HG02852 (cell line): ENCODE measurements around the gene ADAMTS2.

Source experiments
- ATAC-seq: cut with Tn5 transposase; IDR thresholded peaks from one replicate; pipeline ENCODE4 v1.9.1; 2021; ENCODE audit warnings: mild to moderate bottlenecking, moderate library complexity; ENCODE audit not compliant: unreplicated experiment

Gene ADAMTS2

GRCh38 chr5:179185256-179185940, 159.9 kb downstream of the ADAMTS2 start:
- no peak for ATAC-seq

DNA sequence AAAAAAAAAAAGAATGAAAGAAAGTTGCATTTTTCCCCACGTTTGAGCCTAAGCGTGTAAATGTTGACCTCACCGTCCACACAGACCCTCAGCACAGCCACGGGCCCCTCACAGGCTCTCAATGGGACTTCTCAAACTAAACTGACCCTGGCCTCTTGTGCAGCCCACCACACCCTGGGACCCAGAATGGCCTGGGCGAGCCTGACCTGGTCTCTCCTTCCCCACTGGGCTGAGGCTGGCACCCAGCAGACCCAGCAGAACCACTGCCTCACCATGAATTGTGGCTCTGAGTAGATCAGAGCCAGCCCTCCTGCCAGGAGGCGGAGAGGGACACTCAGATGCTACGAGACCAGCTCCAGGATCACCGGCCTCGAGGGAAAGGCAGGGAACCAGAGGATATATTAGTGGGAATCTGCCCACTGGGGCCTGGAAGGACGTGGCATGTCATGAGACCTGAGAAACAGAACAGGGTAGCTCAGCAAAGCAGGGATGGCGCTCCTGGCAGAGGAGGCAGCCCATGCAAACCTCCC, 160.7 kb downstream of the ADAMTS2 start:
- no peak for ATAC-seq

- ATAC-seq = no peak
These were observed 161.8 kb downstream of the ADAMTS2 start for GRCh38 chr5:179183481-179183880.

DNA sequence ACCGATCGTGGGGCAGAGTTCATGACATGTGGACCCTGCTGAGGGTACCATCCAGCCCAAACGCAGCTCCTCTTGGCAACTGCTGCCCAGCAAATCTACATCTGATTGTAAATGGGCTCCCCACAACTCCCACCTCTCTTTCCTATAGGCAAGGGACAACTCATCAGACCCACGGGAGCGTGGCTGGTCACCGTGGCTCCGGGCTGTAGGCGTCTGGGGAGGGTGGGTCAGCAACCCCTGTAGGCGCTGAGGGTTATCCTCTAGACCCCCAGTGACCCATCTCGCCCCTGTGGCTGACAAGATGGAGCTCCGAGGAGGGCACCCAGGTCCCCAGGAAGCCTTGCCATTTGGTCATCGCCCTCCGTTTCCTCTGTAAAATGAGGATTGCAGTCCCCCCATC, 162.7 kb downstream of the ADAMTS2 start:
- ATAC-seq = no peak

DNA sequence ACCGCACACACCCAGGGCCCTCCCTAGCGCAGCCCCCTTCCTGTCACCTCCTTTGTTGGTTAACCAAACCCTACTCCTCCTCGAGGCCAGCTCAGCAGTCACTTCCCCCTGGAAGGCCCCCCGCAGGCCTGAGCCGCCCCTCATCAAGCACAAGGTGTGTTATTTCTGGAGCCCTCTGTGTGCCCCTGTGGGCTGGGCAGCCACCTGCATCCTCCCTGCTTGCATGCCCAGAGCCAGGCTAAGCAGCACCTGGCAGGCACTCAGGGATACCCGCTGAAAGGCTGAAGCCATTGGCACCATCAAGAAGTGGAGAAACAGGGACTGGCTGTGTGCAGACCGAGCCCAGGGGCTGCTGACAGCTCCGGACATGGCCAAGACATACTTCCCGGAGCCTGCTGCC, 163.3 kb downstream of the ADAMTS2 start:
- no peak for ATAC-seq

GRCh38 chr5:179180921-179181645, 164.2 kb downstream of the ADAMTS2 start:
- no peak for ATAC-seq

DNA sequence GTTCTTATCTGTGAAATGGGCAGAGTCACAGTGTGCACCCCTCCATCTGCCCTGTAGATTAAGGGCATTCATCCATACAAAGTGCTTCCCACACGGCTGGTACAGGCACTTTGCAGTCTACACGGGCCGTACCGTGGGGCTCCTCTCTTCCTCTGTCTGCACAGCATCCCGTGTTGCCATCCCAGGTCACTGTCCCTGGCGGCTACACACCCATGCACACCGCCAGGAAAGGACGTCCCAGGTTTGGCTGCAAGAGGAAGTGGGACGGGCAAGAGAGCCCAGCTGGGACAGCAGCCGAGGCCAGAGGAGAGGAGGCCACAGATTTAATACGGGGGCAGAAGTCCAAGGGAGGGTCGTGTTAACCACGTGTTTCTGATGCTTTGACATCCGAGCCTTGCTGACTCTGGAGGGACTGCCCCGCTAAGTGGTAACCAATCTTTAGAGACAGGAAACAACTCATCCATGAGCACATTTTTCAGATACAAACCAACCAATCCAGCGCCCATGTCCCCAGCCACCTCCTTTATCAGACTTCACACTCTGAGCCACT, 165.1 kb downstream of the ADAMTS2 start:
- ATAC-seq = no peak

GRCh38 chr5:179177711-179178575, 167.3 kb downstream of the ADAMTS2 start:
- no peak for ATAC-seq

DNA sequence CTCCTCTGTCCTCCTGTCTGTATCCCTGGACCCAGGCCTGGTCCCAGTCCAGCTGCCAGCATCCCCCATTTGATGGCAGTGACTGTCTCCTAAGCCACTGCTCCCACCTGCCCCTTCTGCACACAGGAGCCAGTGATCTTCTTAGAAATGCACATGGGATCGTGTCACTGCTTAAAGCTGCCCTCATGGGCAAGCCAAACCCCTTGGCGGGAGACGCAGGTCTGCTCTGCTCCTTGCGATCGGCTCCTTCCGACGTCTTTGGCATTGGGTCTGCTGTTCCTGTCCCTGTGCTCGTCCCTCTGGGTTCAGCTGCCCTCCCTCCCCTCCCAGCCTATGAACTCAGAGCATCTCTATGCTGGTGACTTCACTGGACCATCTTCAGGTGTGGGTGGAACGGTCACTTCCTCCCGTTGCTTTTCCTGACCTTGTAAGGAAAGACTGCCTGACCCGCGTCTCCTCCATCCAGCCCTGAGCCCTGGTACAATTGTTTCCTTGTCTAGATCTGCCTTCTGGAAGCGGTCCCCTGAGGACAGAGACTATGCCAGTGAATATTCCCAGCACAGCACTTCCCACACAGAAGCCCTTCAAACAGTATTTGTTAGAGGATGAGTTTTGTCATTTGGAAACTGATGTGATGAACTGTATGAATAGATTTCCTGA, 168.6 kb downstream of the ADAMTS2 start:
- no peak for ATAC-seq

GRCh38 chr5:179176166-179176565, 169.1 kb downstream of the ADAMTS2 start:
- no peak for ATAC-seq

DNA sequence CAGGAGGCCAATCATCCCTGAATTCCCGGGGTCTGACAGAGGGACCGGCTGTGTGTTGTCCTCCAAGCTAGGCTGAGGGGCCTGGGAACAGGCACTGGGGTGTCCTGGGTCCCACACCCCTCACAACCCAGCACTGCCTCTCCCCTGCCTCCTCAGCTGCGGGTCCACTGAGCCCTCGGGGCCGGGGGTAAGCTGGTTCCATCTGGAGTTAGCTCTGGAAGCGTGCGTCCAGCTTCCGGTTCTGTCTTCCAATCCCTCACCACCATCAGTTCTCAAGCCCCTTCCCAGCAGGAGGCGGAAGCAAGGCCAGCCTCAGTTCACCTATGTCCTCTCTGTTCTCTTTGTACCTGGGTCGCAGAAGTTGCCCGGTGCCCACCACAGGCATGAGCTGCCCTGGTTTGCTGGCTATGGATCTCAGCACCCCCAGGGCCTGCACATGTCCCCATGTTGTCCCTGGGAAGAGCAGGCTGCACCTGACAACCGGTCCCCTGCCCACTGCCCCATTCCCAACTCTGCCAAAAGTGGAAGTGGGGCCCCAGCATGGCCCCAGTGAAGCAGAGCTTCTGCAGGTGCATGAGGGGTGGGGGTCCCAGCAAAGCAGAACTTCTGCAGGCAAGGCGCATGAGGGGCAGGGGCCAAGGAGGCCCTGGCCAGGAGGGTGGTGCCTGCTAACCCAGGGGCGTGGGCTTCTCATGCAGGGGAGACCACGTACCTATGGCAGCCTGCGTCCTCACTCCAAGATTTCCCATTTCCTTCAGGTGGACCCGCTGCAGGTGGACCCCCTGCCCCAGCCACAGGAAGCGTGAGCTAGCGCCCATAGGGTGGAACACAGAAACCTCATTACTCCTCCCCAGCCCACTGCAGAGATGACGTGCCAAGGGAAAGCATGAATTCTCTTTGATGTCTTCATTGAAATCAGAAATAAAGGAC, 173.2 kb downstream of the ADAMTS2 start:
- no peak for ATAC-seq

- no peak for ATAC-seq
These were observed 173.9 kb downstream of the ADAMTS2 start for GRCh38 chr5:179171251-179171815.

DNA sequence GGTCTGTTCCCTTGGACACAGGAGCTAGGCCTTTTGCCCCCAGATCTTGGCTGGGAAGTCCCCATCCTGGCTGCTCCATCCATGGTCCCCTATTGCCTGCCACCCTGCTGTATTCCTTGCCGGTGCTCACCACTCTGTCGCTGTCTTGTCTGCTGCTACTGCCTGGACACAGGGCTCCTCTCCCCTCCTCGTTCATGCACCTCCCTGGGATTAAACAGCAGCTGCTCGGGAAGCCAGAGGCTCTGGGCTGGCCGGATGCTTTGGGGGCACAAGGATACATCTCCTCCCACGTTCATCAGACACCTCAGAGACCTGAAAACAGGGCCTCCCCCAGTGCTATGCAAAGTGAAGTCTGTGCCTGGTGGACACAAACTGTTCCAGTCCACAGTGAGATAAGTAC, 174.7 kb downstream of the ADAMTS2 start:
- no peak for ATAC-seq

GRCh38 chr5:179169836-179170235, 175.4 kb downstream of the ADAMTS2 start:
- no peak for ATAC-seq

- ATAC-seq = no peak
These were observed 176.6 kb downstream of the ADAMTS2 start for GRCh38 chr5:179168664-179169063.

- no peak for ATAC-seq
These were observed 177.3 kb downstream of the ADAMTS2 start for GRCh38 chr5:179167871-179168451.

DNA sequence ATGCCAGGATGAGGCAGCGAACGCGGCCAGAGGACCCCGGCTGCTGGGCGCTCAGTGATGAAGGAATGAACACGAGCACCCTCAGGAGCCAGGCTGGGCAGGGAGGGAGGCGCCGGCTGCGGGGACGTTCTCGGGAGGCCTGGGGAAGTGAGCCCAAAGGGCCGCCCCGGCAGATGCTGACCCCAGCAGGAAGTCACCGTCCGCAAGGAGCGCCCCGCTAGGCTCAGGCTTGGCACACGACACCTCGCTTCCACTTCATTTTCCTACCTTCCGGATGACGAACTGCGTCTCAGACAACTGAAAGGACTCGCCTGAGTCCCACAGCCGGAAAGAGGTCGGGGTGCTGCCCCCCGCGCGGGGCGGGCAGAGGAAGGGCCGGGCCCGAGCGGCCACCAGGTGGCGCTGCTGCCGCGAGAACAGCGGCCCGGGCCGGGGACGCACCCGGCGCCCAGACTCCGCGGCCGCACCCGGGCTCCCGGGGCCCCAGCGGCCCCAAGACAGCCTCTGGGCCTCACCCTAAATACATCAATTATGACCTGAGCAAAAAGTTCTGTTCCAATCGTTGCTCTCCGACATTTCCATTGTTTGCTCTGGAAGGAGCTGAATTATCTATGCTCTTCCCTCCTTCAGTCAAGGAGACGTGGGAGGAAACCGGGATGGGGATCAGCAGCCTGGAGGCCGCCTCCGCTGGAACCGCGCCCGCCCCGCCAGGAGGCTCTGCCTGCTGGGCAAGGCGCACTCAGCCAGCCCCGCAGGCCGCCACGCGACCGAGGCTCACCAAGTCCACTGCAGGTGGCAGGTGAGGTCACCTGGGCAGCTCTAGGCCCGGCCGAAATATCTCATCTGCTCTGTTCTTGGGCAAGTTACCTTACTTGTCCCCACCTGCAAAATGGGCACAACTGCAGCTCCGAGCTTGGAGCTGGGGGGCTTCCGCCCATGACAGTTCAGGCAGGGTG, 178.1 kb downstream of the ADAMTS2 start:
- peak; percentile 50 for ATAC-seq
